Skin of body (tissue), 2 donors: ENCODE measurements around the gene GALNT2. TPM values are rescaled to one million over a fixed set of nuclear protein-coding genes. Genes with fewer than 3 reads are reported as not detected.

Experiments
- DNase-seq: peaks from one replicate; lab custom pipeline; 2025; lab: John Stamatoyannopoulos, UW
- total RNA-seq: library from RNA; depleted of rRNA; stranded (reverse); fragments of >200 nt; gene quantifications from one replicate; pipeline ENCODE4 v1.2.3, GENCODE V29; 2014

Gene GALNT2
- total RNA-seq, 1 donor from 2014 or later: 32.0 TPM

DNA sequence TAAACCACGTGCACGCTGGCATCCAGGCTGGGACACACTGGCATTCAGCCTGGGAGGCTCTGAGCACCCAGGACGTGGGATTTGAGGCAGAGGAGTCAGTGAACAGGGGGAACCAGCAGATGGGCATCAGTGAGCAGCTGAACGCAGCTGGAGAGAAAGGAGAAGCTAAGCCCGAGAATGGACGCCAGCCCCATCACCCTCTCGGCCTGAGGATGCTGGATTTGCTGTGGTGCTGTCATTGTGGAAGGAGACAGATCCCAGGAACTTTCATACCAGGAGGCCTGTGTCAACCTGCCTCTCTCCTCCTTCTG lies 226.3 kb downstream of the GALNT2 start:
- DNase-seq: no peak

DNA sequence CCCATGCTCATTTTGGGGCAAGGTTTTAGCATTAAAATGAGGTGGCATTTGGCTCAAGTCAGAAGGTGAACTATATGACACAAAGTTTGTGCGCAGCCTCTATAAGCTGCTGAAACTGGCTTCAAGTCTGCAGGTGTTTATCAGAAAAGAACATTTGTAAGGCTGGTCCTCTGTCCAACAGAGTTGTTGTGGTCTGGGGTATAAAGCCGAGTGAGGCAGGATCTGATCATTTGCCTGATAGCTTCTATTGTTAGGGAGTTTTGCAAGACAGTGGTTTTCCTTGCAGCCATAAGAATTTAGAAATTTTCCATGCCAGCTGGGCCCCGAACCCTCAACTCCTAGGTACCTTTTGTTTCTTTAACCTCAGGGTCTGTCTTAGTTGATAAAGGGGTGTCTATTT lies 228.3 kb downstream of the GALNT2 start:
- DNase-seq: no peak

- DNase-seq: no peak
These were observed 232.4 kb downstream of the GALNT2 start for GRCh38 chr1:230299191-230300006.

GRCh38 chr1:230300322-230301301 lies 233.6 kb downstream of the GALNT2 start:
- DNase-seq: no peak

DNA sequence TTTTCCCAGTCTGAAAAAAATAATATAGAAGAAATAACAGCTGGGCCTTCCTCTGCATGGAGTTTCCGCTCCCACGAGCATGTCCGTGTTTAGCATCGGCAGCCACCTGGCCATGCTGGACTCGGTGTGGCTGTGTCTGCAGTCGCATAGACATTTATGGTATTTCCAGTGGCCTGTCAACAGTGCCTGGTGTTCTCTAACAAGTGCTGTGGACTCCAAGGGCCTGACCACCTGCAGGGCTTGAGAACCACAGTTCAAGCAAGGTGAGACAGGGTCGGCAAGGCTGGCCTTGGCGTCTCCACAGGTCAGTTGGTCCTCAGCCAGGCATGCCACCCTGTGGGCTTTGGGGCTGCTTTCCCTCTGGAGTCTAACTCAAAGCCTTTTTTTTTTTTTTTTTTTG lies 234.3 kb downstream of the GALNT2 start:
- no peak for DNase-seq

- DNase-seq: no peak
These were observed 234.8 kb downstream of the GALNT2 start for GRCh38 chr1:230301822-230302221.

DNA sequence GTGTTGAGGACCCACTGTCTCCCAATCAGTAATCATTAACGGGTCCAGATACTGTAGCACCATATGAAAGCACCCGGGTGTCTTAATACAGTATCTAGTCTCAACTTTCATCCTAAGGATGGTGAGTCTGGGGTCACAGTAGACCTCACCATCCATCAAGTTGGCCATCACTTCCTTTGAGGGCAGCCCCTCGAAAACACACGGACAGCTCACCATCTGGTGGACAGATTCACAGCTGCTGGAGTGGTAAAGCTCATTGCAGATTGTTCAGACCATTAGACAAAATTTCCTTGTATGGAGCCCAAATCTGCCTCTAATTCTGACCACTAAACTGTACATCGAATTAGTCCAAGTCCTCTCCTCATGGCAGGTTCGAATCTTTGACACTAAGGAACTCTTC lies 236.0 kb downstream of the GALNT2 start:
- DNase-seq: no peak

DNA sequence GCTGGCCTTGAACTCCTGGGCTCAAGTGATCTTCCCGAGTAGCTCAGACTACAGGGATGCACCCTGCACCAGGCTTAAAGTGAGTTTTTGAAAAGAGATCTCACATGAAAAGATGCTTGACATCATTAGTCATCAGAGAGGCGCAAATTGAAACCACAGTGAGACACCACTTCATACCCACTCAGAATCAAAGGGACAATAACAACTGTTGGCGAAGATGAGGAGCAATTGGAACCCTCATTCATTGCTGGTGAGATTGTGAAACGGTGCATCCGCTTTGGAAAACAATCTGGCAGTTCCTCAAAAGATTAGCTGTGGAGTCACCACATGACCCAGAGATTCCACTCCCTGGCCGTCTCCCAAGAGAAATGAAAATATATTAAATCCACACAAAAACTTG lies 236.8 kb downstream of the GALNT2 start:
- no peak for DNase-seq

GRCh38 chr1:230306169-230306568 lies 239.1 kb downstream of the GALNT2 start:
- no peak for DNase-seq

GRCh38 chr1:230307213-230307612 lies 240.2 kb downstream of the GALNT2 start:
- no peak for DNase-seq

GRCh38 chr1:230308039-230308438 lies 241.0 kb downstream of the GALNT2 start:
- no peak for DNase-seq

GRCh38 chr1:230308821-230309220 lies 241.8 kb downstream of the GALNT2 start:
- DNase-seq: no peak

DNA sequence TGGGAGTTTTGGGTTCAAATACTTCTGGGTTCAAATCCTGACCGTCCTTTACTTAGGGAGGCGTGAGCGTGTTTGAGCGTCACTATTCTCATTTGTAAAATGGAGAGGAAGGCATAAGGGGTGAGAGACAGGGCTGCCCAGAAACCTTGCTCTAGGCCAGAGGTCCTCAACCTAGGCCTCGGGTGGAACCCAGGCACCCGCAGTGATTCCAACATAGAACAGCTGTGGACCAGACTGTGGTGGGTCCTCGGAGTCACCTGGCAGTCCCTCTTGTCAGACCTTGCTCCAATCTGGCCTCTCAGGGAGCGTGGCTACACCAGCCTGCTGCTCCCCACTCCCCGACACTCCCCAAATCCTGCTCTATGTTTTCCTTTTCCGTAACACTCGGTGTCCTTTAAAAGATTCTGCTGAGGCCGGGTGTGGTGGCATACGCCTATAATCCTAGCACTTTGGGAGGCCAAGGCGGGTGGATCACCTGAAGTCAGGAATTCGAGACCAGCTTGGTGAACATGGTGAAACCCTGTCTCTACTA lies 242.7 kb downstream of the GALNT2 start:
- DNase-seq: no peak

- peak; percentile 42 for DNase-seq
These were observed 243.5 kb downstream of the GALNT2 start for GRCh38 chr1:230310381-230311163.

DNA sequence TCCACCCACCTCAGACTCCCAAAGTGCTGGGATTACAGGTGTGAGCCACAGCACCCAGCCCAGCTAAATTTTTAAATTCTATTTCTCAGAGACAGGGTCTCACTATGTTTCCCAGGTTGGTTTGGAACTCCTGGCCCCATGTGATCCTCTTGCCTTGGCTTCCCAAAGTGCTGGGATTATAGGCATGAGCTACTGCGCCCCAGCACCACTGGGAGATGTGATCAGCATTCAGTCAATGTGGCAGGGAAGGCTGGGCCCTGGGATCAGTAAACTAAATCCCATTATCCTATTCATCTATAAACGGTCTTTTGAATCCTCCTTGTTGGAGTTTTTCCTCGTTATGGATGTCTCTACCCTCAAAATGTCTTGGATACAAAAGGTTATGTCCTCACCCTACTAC lies 245.6 kb downstream of the GALNT2 start:
- no peak for DNase-seq

DNA sequence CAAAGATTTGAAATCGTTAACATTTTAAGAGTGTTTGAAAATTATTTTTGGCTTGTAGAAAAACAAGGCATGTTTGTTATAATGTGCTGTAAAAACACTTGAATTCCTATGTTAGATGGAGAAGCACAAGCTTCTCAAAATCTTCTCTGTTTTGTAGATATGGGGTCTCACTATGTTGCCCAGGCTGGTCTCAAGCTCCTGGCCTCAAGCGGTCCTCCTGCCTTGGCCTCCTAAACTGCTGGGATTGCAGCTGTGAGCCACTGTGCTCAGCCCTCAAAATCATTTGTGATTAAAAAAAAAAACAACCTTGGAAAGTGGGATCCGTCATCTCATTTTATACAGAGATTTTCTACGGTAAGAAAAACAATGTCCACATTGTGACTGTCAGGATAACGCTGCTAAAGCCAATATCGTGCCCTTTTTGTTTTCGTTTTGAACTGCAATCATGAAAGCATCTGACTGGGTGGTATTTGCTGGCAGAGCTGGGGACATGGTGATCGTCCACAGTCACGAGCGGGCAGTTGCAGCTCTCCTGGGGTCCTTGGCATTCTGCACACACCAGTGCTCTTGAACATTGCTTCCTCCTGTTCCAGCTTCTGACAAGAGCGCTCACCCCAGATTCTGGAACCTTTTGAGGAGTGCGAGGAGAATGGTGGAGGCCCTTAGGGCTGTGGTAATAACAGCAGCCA lies 246.6 kb downstream of the GALNT2 start:
- DNase-seq: no peak

GRCh38 chr1:230314142-230314470 lies 247.1 kb downstream of the GALNT2 start:
- no peak for DNase-seq

- DNase-seq: no peak
These were observed 248.1 kb downstream of the GALNT2 start for GRCh38 chr1:230315099-230315498.

GRCh38 chr1:230316864-230317745 lies 250.1 kb downstream of the GALNT2 start:
- no peak for DNase-seq
